ENCODE data around the gene C12orf76.
A peak's percentile ranks its signal among the peaks of the same experiment; 100 is the strongest.

C12orf76 gene

DNA sequence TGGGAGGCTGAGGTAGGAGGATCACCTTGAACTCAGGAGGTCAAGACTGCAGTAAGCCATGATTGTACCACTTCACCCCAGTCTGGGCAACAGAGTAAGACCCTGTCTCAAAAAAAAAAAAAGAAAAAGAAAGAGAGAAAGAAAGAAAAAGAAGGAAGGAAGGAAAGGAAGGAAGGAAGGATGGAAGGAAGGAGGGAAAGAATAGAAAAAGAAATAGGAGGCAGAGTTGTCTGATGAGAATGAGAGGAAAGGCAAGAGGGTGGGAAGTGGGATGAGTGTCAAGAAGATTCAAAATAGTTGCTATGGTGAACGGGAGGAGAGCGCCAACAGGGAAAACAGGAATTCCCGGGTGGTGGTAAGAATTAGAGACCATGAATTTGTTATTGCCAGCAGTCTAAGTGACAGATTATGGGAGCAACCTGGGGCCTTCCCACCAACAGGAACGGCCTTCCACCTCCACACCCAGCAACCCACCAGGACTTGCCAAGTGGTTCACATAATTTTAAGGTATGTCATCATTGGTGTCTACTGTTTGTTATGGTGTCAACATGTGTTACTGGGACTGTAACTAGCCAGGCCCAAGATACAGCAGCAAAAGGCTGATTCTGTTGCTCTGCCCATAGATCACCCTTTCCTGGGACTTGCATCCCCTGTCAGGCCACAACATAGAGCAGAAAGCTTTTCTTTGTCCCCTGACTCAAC is 36.1 kb upstream of the C12orf76 start:
- no peak for TF ChIP-seq CTCF (IDR thresholded peaks at IDR 0.05; ENCODE audit: extremely low read depth, insufficient read depth, missing control alignments)
- DNase-seq (ENCODE audit: low spot score), result no peak
- in situ Hi-C loops (cut with MboI; ENCODE audit: low pct_unique_long_range_greater_than_20kb, low sequenced_read_pairs, unreplicated experiment), result no loop called here

DNA sequence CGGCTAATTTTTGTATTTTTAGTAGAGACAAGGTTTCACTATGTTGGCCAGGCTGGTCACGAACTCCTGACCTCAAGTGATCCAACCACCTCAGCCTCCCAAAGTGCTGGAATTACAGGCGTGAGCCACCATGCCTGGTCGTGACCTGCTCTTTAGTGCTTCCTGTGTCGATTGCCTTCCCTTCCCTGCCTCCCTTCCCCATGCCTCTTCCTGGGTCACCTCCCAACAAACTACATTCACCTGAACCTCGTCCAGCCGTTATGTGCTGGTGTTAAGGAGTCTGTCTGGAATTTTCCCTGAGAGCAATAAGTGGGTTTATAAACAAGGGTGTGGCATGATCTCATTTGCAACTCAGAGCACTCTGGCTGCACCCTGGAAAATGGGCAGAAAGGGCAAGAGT is 32.1 kb upstream of the C12orf76 start:
- no peak for TF ChIP-seq CTCF (IDR thresholded peaks at IDR 0.05; ENCODE audit: extremely low read depth, insufficient read depth, missing control alignments)
- DNase-seq (ENCODE audit: low spot score), result no peak
- in situ Hi-C loops (cut with MboI; ENCODE audit: low pct_unique_long_range_greater_than_20kb, low sequenced_read_pairs, unreplicated experiment), result no loop called here

- DNase-seq (ENCODE audit: low spot score), result peak; percentile 76
- in situ Hi-C loops (cut with MboI; ENCODE audit: low pct_unique_long_range_greater_than_20kb, low sequenced_read_pairs, unreplicated experiment), result no loop called here
- no peak for TF ChIP-seq CTCF (IDR thresholded peaks at IDR 0.05; ENCODE audit: extremely low read depth, insufficient read depth, missing control alignments)
Measured at GRCh38 chr12:110079477-110080400, 31.4 kb upstream of the C12orf76 start.

DNA sequence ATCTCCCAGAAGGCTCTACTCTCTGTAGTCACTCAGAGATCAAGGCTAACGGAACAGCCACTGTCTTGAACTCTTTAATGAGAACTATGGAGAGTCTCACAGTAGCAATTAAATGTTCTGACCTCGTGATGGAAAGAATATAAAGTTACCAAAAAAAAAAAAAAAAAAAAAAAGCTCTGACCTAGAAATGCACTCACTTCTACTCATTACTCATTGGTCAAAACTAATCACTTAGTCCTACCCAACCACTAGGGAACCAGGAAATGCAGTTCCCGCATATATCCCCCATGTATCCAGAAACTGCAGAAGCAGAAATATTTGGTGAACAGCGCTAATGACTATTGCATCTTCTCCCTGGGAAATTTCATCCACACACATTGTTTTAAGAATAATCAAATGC is 29.5 kb upstream of the C12orf76 start:
- no peak for TF ChIP-seq CTCF (IDR thresholded peaks at IDR 0.05; ENCODE audit: extremely low read depth, insufficient read depth, missing control alignments)
- in situ Hi-C loops (cut with MboI; ENCODE audit: low pct_unique_long_range_greater_than_20kb, low sequenced_read_pairs, unreplicated experiment), result no loop called here
- no peak for DNase-seq (ENCODE audit: low spot score)

GRCh38 chr12:110075880-110076279 is 27.6 kb upstream of the C12orf76 start:
- no peak for DNase-seq (ENCODE audit: low spot score)
- in situ Hi-C loops (cut with MboI; ENCODE audit: low pct_unique_long_range_greater_than_20kb, low sequenced_read_pairs, unreplicated experiment), result no loop called here
- TF ChIP-seq CTCF (IDR thresholded peaks at IDR 0.05; ENCODE audit: extremely low read depth, insufficient read depth, missing control alignments), result no peak

DNA sequence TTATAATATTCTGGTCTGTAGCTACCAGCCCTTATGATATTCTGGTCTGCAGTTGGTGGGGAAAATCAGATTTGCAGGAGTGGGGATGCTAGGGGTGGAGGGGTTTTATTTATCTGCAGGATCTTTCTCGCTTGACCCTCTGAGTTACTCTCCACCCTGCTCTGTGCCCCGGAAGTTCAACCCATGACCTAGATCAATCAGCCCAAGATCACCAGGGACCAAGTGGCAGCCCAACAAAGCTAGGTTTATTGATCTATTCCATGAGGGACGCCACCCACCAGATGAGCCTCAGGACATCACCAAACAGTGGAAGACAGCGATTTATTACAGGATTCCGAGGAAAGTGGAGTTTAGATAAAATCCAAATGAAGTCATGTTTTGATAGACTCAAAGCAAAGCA is 25.8 kb upstream of the C12orf76 start:
- in situ Hi-C loops (cut with MboI; ENCODE audit: low pct_unique_long_range_greater_than_20kb, low sequenced_read_pairs, unreplicated experiment), result no loop called here
- no peak for TF ChIP-seq CTCF (IDR thresholded peaks at IDR 0.05; ENCODE audit: extremely low read depth, insufficient read depth, missing control alignments)
- no peak for DNase-seq (ENCODE audit: low spot score)

All from GM13977 (cell line).